NT2/D1 (cell line): ENCODE results near the gene KIAA0513.

Experiments
- YY1 ChIP-seq: IDR thresholded peaks from 2 replicates; pipeline ENCODE4 v1.6.1; 2011; ENCODE audit not compliant: insufficient read length, insufficient read depth
- ZNF274 ChIP-seq: IDR thresholded peaks from 2 replicates; pipeline ENCODE4 v1.6.1; 2011; ENCODE audit warnings: mild to moderate bottlenecking, low read depth, low read length

DNA sequence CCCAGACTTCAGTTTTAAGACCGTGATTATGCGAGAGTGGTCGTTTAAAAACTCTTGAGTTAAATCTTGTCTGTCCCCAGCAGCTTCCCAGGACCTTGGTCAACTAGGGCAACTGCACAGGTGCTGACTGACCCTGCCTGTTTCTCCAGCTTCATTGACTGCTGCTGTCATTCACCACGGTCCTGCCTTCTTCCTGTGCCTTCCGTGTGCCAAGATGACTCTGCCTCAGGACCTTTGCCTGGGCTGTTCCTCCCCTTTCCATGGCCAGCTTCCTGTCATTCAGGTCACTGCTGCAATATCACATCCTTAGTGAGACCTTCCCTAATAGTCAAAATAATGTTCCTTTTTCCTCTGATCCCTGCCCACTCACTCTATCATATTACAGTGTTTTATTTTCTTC is 3.9 kb downstream of the KIAA0513 start:
- TF ChIP-seq YY1 (no peak), ZNF274 (no peak)
